Amniotic epithelial cell (primary cell): ENCODE data around the gene ARL3.

Experiments
- DNase-seq: peaks from one replicate; pipeline ENCODE4 v3.0.0-alpha.2; 2010; ENCODE audit warnings: low read depth

The ARL3 gene

GRCh38 chr10:102639537-102639936 lies 74.7 kb downstream of the ARL3 start:
- DNase-seq = no peak

GRCh38 chr10:102635377-102635776 lies 78.8 kb downstream of the ARL3 start:
- no peak for DNase-seq

GRCh38 chr10:102634686-102635085 lies 79.5 kb downstream of the ARL3 start:
- DNase-seq = peak; percentile 38

GRCh38 chr10:102633848-102634247 lies 80.3 kb downstream of the ARL3 start:
- DNase-seq = no peak

- peak; percentile 52 for DNase-seq
Measured at GRCh38 chr10:102633287-102633686, 80.9 kb downstream of the ARL3 start.

- DNase-seq = peak; percentile 62
Measured at GRCh38 chr10:102632394-102633111, 81.6 kb downstream of the ARL3 start.

- DNase-seq = no peak
Measured at GRCh38 chr10:102631525-102632393, 82.4 kb downstream of the ARL3 start.

- no peak for DNase-seq
Measured at GRCh38 chr10:102630663-102631062, 83.5 kb downstream of the ARL3 start.

GRCh38 chr10:102629661-102630614 lies 84.3 kb downstream of the ARL3 start:
- DNase-seq = peak; percentile 93

- DNase-seq = peak; percentile 37
Measured at GRCh38 chr10:102628451-102628911, 85.7 kb downstream of the ARL3 start.

GRCh38 chr10:102627736-102628293 lies 86.4 kb downstream of the ARL3 start:
- DNase-seq = peak; percentile 90

- DNase-seq = peak; percentile 64
Measured at GRCh38 chr10:102627291-102627735, 86.9 kb downstream of the ARL3 start.

- DNase-seq = no peak
Measured at GRCh38 chr10:102626026-102626685, 88.0 kb downstream of the ARL3 start.

GRCh38 chr10:102624751-102625645 lies 89.2 kb downstream of the ARL3 start:
- DNase-seq = no peak

GRCh38 chr10:102624094-102624493 lies 90.1 kb downstream of the ARL3 start:
- DNase-seq = no peak
